T-helper 1 cell (primary cell): ENCODE results near the gene ERCC2.

Source experiments
- DNase-seq, 5 donors: peaks; one replicate each; pipeline ENCODE4 v3.0.0-alpha.2; 2012 to 2020

Gene ERCC2

DNA sequence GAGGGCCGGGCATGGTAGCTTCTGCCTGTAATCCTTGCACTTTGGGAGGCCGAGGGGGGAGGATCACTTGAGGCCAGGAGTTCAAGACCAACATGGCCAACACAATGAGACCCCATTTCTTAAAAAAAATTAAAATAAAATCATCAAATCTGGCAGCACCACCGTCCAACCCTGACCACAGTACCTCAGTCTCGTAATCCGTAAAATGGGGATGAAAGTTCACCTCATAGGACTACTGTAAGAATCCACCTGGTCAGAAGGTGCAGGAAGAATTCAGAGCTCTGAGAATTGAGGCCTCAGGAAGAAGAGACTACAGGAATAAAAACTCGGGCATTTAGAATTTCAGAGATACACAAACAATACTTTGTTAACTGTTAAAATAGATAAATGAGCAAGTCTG lies 31.4 kb upstream of the ERCC2 start:
- DNase-seq: no peak

DNA sequence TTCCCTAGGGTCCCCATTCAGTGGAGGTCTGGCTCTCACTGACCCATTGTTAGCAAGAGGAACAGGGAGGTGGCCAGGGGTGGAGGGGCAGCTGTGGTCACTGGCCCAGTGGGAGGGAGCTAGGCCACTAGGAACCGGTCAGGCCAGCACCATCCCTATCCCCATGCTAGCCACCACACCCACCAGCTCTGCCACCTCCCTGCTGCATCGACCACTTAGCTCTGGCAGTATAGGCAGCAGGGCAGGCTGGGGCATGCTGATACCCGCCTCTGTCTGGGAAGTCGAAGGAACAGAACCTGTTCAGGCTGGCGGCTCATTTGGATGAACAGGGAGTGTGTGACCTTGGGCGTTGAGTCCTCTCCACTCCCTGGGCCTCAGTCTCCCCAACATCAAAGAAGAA lies 29.8 kb upstream of the ERCC2 start:
- no peak for DNase-seq

DNA sequence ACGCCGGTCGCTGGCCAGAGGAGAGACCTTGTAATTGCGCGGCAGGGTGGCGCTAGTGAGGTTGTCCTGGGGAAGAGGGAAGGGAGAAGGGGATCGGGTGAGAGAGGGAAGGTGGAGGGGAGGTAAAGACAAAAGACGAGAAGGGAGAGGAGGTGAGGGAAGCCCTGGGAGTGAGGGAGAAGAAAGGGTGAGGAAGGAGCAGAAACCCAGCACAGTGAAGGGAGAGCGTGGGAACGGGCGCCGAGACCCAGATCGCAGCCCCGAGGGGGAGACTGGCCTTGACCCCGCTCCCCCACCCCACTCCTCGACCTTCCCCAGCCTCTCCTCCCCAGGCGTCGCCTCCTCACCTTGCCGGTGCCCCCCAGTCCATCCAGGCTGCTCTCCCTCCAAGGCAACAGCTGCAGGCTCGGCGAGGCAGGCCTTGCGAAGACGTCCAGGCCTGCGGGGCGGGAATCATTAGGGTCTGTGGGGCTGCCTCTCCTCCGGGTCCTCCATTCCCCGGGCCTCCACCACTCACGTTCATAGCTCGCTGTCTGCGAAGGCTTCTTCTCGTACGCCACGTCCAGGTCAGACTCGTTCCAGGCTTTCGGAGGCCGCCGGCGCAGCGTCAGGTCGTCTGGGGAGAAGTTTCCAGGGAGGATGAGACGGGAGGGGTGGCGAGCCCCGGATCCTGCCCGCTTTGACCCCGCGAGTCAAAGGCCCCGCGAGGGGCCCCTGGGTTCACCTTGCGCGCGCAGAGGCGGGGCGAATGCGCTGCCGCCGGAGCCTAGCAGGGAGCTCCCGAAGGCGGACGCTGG lies 25.6 kb upstream of the ERCC2 start:
- DNase-seq: no peak

DNA sequence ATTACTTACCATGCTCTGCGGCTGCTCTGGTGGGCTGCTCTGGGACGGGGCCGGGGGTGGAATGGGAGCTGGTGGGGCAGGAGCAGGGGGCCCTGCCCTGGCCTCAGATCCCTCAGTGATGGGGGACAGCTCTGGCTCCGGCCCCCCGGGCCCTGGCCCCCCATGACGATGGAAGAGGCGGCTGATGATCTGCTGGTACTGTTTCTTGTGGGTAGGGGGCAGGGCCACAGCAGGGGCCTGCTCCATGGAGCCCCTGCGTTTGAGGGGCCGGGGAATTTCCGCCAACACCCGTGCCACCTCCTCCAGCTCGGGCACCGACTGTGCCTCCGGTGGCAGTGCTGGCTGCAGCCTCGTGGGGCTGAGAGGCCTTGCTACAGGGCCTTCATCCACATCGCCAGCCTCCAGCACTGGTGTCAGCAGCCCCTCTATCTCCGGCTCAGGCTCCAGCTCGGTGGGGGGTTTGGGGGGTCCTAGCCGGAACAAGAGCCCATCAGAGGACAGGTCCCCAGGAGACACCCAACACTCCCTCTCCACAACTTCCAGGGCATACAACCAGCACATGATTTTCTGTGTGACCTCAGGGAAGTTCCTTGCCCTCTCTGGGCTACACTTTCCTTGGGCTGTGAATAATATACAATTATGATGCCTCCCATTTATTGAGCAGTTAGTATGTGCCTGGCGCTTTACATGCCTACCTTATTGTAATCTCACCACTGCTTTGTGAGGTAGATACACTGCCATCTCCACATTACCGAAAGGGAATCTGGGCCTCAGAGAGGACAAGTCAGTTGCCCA lies 21.7 kb upstream of the ERCC2 start:
- DNase-seq: no peak

DNA sequence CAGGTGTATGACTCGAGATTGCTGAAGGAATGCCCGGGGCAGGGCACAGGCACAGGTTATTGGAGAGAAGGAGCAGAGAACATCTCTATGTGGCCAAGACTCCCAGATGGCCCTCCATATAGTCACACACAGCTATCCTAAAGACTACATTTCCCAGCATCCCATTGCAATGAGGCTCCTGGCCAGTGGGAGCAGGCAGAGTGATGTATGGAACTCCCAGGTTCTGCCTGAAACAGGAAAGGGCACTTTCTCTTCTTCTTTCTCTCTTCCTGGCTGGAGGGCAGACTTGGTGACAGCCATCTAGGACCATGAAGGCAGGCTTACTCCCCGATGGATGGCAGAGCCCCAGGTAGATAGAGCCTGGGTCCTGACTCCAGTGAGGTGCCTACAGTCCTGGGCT lies 21.0 kb upstream of the ERCC2 start:
- DNase-seq: no peak

DNA sequence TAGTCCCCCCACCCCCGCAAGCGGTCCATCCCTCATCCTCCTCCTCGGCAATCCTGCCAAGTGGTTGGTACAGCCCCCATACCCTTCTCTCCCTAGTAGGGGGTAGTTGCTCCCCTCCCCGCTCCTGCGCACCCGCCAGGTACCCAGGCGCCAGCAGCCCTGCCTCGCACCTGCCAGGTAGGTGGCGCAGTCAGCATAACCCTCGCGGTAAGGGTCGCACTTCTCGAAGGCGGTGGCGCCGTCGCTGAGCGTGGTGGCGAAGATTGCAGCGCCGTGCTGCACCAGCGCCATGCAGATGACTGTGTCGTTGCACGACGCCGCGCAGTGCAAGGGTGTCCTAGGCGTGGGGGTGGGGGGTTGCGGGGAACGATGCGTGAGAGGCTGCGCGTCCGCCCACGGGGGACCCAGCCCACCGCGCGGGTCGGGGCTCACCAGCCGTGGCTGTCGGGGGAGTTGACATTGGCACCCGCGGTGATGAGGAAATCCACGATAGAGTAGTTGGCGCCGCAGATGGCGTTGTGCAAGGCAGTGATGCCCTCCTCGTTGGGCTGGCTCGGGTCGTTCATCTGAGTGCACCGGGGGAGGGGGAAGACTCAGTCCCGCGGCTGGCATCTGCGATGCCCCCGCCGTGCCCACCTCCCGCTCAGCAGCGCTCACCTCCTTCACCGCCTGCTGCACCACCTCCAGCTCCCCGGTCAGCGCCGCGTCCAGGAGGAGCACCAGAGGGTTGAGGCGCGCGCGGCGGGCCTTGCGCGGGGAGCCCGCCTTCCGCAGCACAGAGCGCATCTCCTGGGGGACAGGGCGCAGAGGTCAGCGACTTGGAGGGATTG lies 15.2 kb upstream of the ERCC2 start:
- no peak for DNase-seq

DNA sequence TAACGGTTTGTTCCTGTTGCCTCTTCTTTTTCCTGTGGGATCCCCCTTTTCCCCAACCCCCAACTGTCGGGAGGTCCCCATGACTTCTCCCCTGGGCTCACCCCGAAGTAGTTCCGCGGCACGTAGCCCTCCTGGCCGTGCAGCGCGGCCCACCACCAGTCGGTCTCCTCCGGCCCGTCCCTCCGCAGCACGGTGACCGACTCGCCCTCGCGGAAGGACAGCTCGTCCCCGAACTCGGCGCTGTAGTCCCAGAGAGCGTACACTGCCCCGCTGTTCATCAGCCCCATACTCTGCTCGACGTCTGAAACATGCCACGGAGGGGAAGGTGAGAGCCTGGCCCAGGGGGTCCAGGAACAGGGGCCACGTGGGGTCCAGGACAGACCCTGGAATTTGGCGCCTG lies 12.1 kb upstream of the ERCC2 start:
- no peak for DNase-seq

DNA sequence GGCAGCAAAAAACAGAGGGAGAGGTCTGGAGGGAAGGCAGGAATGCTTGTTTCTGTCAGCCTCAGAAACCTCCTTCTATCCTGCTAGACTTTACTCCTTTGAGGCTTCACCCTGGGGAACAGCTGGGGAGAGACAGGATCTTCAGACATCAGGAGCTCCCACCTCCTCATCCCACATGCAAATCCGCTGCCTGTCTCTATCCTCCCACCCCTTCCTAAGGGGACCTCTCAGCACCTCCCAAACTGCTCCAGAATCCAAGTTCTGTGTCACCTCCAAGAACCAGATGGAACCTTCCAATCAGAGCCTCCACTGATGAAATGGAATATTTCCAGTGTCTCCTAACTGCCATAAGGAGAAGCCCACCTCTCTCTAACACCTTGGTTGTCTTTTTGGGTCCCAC lies 9.7 kb upstream of the ERCC2 start:
- no peak for DNase-seq

DNA sequence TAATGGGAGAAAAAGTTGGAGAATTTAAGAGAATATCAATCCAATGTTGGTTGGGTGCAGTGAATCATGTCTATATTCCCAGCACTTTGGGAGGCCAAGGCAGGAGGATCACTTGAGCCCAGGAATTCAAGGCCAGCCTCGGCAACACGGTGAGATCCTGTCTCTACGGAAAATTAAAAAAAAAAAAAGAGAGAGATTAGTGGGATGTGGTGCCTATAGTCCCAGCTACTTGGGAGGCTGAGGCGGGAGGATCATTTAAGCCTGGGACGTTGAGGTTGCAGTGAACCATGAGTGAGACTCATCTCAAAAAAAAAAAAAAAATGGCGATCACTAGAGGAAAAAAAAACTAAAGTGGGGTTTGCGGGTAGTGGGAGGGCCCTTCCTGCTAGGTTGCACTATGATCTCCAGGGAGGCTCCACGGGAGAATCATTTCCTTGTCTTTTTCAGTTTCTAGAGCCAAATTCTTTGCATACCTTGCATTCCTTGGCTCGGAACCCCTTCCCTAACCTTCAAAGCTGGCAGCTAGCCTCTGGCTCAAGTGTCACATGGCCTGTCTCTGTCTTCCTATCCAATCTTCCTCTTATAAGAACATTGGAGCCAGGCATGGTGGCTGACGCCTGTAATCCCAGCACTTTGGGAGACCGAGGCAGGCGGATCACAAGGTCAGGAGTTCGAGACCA lies 5.8 kb upstream of the ERCC2 start:
- no peak for DNase-seq

DNA sequence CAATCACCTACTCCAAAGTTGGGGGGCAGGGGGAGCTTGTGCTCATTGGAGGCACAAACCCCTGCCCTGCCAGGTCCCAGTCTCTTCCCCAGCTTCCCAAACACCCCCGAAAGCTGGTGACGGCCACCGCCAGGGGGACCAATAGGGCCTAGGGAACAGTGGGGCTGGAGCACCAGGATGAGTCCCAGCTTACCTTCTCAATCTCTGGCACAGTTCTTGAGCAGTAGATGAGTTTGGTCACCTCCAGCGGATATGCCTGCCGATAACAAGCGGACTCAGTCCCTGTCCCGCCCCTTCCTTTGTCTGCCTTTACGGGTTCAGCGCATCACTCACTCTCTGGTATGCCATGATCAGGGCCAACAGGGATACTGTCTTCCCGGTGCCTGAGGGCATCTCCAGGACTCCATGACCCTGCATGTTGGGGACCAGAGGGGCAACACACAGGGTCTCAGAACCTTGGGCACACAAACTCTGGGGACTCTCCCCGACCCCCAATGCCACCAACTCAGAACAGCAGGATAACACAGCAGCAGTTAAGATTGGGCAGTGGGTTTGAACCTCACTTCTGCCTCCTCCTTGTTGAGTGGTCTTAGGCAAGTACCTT lies 1.5 kb downstream of the ERCC2 start:
- DNase-seq: no peak

DNA sequence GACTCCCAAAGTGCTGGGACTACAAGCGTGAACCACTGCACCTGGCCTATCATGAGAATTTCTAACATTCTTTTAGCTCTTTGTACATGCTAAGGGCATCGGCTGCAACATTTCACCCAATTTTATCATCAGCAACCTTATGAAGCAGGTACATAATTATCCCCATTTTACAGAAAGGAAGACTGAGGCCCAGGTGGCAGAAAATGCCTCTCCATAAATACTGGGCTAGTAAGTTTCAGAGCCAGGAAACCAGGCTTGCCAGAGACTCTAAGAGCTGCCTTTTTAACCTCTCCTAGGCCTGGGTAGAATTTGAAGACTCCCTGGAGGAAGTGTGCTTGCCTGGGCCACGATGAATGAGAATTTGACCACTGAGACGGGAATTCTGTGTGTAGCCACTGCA lies 2.2 kb downstream of the ERCC2 start:
- no peak for DNase-seq

DNA sequence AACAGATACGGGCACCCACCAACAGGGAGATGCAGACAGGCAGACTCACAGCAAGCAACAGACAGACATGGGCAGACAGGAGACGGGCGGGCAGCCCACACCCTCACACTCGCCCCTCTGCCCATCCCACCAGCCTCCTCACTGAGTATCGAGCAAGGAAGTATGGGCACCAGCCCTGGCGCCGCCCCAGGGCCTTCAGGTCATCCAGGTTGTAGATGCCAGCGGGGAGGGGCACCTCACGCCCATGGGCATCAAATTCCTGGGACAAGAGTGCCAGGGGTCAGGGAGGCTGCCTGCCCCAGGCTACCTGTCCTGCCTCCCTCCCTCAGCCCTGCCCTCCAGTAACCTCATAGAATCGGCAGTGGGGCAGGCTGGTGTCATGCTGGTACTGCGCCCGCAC lies 5.7 kb downstream of the ERCC2 start:
- no peak for DNase-seq

DNA sequence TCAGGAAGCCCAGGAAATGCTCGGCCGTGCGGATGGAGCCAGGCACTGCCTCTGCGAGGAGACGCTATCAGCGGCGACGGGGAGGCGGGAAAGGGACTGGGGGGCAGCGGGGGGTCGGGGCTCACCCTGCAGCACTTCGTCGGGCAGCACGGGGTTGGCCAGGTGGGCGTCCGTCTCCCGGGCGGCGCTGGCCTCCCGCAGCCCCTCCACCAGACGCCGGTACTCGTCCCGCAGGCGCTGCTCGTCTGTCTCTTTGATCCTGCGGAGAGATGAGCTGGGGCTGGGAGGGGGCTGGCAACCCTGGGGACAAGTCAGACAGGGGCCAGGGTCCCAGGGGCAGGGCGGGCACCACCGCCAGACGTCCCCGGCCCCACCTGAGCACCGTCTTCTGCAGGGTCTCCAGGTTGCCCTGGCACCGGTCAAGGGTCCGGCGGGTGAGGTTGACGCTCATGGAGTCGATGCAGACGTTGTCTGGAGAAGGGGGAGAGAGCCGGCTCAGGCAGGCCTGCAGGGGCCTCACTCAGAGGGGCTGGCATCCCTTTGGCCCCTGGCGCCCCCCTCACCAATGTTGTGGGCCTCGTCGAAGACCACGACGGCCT lies 6.4 kb downstream of the ERCC2 start:
- DNase-seq: no peak

DNA sequence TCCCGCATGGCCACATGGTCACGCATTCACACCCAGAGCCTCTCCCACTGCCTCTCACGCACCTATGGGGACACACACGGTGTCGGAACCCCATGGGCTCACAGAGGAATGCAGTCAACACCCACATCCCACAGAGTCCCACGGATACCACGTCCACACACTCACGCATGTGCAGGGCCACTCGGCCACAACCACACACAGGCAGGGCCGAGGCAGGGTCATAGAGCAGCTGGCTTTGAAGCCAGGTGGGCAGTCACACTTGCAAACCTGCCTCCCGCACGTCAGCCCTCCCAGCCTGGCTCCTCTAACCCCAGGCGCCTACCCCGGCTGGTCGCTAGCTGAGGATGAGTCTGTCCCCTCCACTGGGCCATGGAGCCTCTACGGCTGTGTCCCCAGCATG lies 8.1 kb downstream of the ERCC2 start:
- no peak for DNase-seq

DNA sequence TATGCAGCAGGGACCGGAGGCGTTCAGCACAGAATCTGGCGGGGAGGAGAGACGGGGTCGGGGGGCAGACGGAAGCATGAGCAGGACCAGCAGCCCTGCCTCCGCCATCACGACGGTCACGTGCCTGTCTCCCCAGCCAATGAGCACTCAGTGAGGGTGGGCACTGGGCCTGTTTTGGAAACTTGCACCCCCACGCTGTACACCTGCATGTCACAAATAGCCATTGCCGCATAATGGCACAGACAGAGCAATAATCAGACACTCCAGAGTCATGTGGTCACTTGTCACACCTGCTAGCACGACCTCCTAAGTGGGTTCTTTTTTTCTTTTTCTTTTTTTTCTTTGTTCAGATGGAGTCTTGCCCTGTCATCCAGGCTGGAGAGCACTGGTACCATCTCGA lies 8.8 kb downstream of the ERCC2 start:
- DNase-seq: no peak

DNA sequence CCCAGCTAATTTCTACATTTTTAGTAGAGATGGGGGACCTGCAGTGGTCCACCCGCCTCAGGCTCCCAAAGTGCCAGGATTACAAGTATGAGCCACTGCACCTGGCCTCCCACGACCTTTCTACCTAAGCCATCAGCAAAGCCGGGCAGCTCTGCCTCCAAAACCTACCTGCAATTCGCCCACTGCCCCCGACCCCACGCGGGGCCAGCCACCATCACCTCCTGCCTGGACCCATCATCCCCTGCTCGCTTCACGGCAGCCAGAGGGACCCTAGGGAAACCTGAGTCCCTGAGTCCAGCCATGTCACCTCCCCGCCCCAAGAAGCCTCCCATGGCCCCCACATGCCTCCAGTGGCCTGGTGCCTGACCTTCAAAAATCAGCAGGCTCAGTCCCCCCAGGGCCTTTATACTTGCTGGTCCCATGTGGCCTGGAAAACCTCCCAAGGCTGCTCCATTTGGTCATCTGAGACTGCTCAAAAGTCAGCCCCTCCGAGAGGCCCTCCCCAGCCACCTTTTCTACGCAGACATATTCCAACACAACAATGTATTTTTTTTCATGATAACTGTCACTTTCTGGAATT lies 12.1 kb downstream of the ERCC2 start:
- no peak for DNase-seq

DNA sequence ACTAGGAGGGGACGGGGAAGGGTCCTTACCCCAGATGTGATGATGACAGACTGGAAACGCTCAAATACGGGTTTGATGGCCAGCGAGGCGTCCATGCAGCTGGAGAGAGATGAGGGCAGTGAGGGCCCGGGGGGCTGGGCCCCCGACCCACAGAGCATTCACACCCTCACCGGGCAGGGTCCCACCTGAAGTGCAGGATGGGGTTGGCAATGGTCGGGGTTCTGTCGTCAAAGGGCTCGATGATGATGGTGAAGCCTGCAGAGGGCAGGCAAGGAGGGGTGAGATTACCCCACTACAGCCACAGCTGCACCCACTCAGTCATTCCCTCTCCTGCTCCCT lies 13.0 kb downstream of the ERCC2 start:
- DNase-seq: no peak

DNA sequence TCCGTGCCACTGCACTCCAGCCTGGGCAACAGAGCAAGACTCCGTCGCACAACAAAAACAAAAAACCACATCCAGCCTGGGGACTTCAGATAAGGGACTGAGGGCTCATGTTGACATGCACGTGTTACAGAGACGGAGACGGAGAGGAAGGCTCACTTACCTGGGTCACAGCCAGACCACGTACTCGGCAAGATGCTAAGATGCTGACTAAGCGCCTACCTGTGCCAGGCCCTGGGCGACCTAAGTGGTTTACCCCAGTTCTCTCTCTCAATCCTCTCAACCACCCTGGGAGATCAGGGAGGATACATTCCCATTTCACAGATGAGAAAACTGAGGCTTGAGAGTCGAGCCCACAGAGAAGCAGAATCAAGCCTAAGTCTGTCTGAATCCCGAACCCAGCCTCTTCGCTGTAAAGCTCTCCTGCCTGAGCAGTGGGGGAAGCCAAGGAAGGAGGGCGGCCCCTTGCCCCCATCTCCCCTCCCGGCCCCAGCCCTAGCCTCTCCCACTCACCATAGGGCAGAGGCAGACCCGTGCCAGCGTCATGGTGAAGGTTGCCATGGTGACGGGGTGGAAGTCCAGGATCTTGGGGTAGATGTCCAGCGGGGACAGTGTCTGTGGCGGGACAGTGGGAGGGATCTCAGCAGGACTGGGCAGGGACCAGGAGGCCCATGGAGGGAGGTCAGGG lies 13.5 kb downstream of the ERCC2 start:
- no peak for DNase-seq

DNA sequence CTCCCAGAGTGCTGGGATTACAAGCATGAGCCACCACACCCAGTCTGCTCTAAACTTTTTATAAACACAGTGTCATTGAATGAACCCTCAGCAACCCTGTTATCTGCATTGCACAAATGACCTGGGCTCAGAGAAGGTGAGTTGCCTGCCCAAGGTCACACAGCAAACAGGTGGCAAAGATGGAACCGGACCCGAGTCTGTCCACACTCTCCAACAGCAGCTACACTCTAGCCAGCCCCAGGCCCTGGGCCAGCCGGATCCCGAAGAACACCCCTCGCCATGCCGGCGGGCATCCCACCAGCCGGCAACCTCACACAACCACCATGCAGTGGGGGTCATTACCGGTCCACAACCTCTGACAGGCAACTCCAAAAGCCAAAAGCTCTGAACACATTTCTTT lies 14.5 kb downstream of the ERCC2 start:
- no peak for DNase-seq

DNA sequence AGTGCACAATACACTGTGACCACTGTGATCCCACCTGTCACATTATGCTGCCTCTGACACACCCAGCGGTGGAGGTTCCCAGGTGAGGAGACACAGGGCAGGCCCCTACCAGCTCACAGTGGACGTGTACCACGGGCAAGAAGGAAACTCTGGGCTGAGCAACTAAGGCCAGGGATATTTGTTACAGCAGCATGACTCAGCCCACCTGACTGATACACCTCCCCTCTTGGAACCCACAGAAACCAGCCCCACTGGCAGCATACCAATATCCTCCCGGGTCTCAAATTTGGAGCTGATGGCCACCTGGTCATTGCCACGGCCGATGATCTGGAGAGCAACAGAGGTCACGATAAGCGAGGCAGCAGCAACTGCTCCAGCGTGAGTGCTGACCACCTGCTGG lies 15.0 kb downstream of the ERCC2 start:
- no peak for DNase-seq

DNA sequence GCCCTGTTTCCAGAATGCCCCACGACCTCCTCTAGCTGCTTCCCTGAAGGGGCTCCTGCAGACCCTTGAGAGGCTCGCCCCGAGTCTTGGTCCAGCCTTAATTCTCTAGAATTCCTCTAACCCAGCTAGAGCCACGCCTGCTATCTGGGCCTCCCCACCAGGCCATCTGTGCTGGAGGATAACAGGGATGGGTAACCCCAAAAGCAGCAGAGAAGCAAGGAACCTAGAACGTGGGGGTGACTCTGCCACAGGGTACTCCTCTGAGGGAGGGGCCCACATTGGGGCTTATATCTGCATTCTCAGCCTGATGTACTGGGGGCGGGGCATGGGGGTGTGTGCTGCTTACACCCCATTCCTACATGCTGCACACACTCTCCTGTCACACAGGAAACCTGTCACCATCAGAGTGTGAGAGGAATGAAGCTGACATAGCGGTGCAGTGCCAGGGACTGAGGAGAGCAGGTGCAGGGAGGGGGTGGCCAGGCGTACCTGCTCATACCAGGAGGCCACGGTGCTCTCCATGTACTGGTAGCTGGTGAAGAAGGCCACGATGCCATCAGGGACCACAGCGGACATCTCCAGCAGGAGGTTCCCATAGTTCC lies 16.0 kb downstream of the ERCC2 start:
- no peak for DNase-seq
